ENCODE results near the gene MARCKS. TPM values are rescaled to one million over a fixed set of nuclear protein-coding genes. Genes with fewer than 3 reads are reported as not detected.
A peak's percentile ranks its signal among the peaks of the same experiment; 100 is the strongest.

Gene MARCKS
- total and polyA plus RNA-seq, 2 of the 13 experiments (the other 11 are each of a cell fraction or from before 2014, with no cell fraction given), result 30.5 to 39.5 TPM

- peak; percentile 61 for TF ChIP-seq ZGPAT (CRISPR knock-in tag; IDR thresholded peaks at IDR 0.05)
- no peak for TF ChIP-seq ZBTB2 (CRISPR knock-in tag; IDR thresholded peaks at IDR 0.05; ENCODE audit: low read depth)
- no peak for TF ChIP-seq CBX1 (IDR thresholded peaks at IDR 0.05; ENCODE audit: low read depth)
- TF ChIP-seq KDM2A (CRISPR knock-in tag; IDR thresholded peaks at IDR 0.05; ENCODE audit: borderline replicate concordance, low read depth), result no peak
- no peak for TF ChIP-seq MIER2 (CRISPR knock-in tag; IDR thresholded peaks at IDR 0.05)
- no peak for TF ChIP-seq ZNF616 (CRISPR knock-in tag; IDR thresholded peaks at IDR 0.05; ENCODE audit: low read depth)
- TF ChIP-seq GABPB1 (CRISPR knock-in tag; IDR thresholded peaks at IDR 0.05), result peak; percentile 57; the same call in 1 of the 2 replicates
- peak; percentile 41; the same call in 1 of the 2 replicates for TF ChIP-seq FOXP4 (CRISPR knock-in tag; IDR thresholded peaks at IDR 0.05)
- no peak for TF ChIP-seq ZNF720 (CRISPR knock-in tag; IDR thresholded peaks at IDR 0.05)
- TF ChIP-seq MEF2D (CRISPR knock-in tag; IDR thresholded peaks at IDR 0.05), result peak; percentile 52; the same call in 1 of the 2 replicates
- peak; percentile 74; the same call in 1 of the 2 replicates for TF ChIP-seq KMT2B (CRISPR knock-in tag; IDR thresholded peaks at IDR 0.05)
- no peak for TF ChIP-seq MYNN (CRISPR knock-in tag; IDR thresholded peaks at IDR 0.05; ENCODE audit: low read depth)
- peak; percentile 78 for TF ChIP-seq POLR2G (IDR thresholded peaks at IDR 0.05; ENCODE audit: low read depth, low read length)
- 0 out of 2 replicates have a peak, but pooled peaks have one; percentile 53 for TF ChIP-seq ZNF766 (CRISPR knock-in tag; IDR thresholded peaks at IDR 0.05; ENCODE audit: borderline replicate concordance)
- peak; percentile 27; the same call in 1 of the 2 replicates for TF ChIP-seq STAG1 (CRISPR knock-in tag; IDR thresholded peaks at IDR 0.05)
- TF ChIP-seq ZNF644 (CRISPR knock-in tag; IDR thresholded peaks at IDR 0.05; ENCODE audit: low read depth), result peak; percentile 40
- TF ChIP-seq PHF8 (CRISPR knock-in tag; IDR thresholded peaks at IDR 0.05), result peak; percentile 15; the same call in 1 of the 2 replicates
- no peak for TF ChIP-seq SP5 (CRISPR knock-in tag; IDR thresholded peaks at IDR 0.05; ENCODE audit: borderline replicate concordance, low read depth)
- TF ChIP-seq NCOA5 (CRISPR knock-in tag; IDR thresholded peaks at IDR 0.05), result no peak
- no peak for TF ChIP-seq IRF2 (CRISPR knock-in tag; IDR thresholded peaks at IDR 0.05)
- TF ChIP-seq GRHL1 (CRISPR knock-in tag; conservative IDR thresholded peaks at IDR 0.05), result no peak
- TF ChIP-seq JARID2 (CRISPR knock-in tag; IDR thresholded peaks at IDR 0.05; ENCODE audit: insufficient replicate concordance), result no peak
- peak; percentile 33; the same call in 1 of the 2 replicates for TF ChIP-seq CTCF (CRISPR knock-in tag; IDR thresholded peaks at IDR 0.05)
These were observed 16.0 kb downstream of the MARCKS start (continued) for GRCh38 chr6:113873043-113873667.
